HG03571 (cell line): ENCODE data around the gene MPV17.
"Not testable (repeated sequence)": the region's sequence is repeated elsewhere in the genome, so short reads cannot be mapped to it uniquely, and the experiment has no call there.

Source experiments
- ATAC-seq: cut with Tn5 transposase; IDR thresholded peaks from one replicate; pipeline ENCODE4 v1.9.1; 2021; ENCODE audit not compliant: unreplicated experiment

Gene MPV17

GRCh38 chr2:27322766-27323595, at the start of gene MPV17:
Gene MPV17, minus strand, starts transcription at chr2:27323097. Its CDS starts 580 bp downstream, at chr2:27322517.
- ATAC-seq: peak; percentile 65

- ATAC-seq: peak; percentile 17
Observed at GRCh38 chr2:27370816-27371620, 48.1 kb upstream of the MPV17 start.

GRCh38 chr2:27370026-27370815, 47.3 kb upstream of the MPV17 start, which contains the start of the genes EIF2B4 and SNX17:
Gene EIF2B4, minus strand, starts transcription at chr2:27370338. Its CDS starts 24 bp downstream, at chr2:27370314.
Gene SNX17, plus strand, starts transcription at chr2:27370616. Its CDS starts 128 bp downstream, at chr2:27370744.
- peak; percentile 83 for ATAC-seq

- ATAC-seq: peak; percentile 8
Observed at GRCh38 chr2:27369471-27370025, 46.7 kb upstream of the MPV17 start.

- no peak for ATAC-seq
Observed at GRCh38 chr2:27363933-27364332, 41.0 kb upstream of the MPV17 start.

GRCh38 chr2:27362678-27363420, 40.0 kb upstream of the MPV17 start:
- no peak for ATAC-seq

- peak; percentile 77 for ATAC-seq
Observed at GRCh38 chr2:27356382-27357181, 33.7 kb upstream of the MPV17 start, which contains the start of gene GTF3C2. Gene GTF3C2, minus strand, starts transcription at chr2:27356764. Its CDS starts 13,210 bp downstream, at chr2:27343554.

- peak; percentile 18 for ATAC-seq
Observed at GRCh38 chr2:27356056-27356381, 33.1 kb upstream of the MPV17 start.

GRCh38 chr2:27354597-27354927, 31.7 kb upstream of the MPV17 start:
- no peak for ATAC-seq

GRCh38 chr2:27353762-27354596, 31.1 kb upstream of the MPV17 start:
- ATAC-seq: no peak

GRCh38 chr2:27353386-27353761, 30.5 kb upstream of the MPV17 start:
- not testable (repeated sequence) for ATAC-seq

GRCh38 chr2:27351802-27352598, 29.1 kb upstream of the MPV17 start:
- ATAC-seq: no peak

- ATAC-seq: no peak
Observed at GRCh38 chr2:27350106-27350693, 27.3 kb upstream of the MPV17 start.

- no peak for ATAC-seq
Observed at GRCh38 chr2:27347641-27348040, 24.7 kb upstream of the MPV17 start.

- no peak for ATAC-seq
Observed at GRCh38 chr2:27336173-27336572, 13.3 kb upstream of the MPV17 start.

- ATAC-seq: no peak
Observed at GRCh38 chr2:27335311-27335710, 12.4 kb upstream of the MPV17 start.

- no peak for ATAC-seq
Observed at GRCh38 chr2:27324720-27325119, 1.8 kb upstream of the MPV17 start.
